SK-N-SH (cell line): Measurements from ENCODE around the gene FRMD1. TPM values are rescaled to one million over a fixed set of nuclear protein-coding genes. Genes with fewer than 3 reads are reported as not detected.

ENCODE experiments used
- CTCF ChIA-PET: fragments of 300-600, 350-600 bp; formaldehyde crosslinking; extraction: SDS; loops from one replicate; lab custom pipeline; 2021; lab: Yijun Ruan, JAX
- POLR2A ChIA-PET: fragments of 350-600 bp; sonication (Branson Sonifier 250); formaldehyde crosslinking; extraction: SDS; loops from one replicate; lab custom pipeline; 2020; ENCODE audit warnings: antibody characterized with exemption, inconsistent platforms; lab: Yijun Ruan, JAX
- DNase-seq: peaks from one replicate; pipeline ENCODE4 v3.0.0; 2012
- H2AFZ ChIP-seq: fragments of 200-600 bp; sonication (generic); 2 replicates; pipeline ENCODE4 v1.8.1; 2016; ENCODE audit warnings: antibody characterized with exemption, mild to moderate bottlenecking, low read depth
- H3F3A ChIP-seq: fragments of 200-600 bp; sonication (generic); replicated peaks from 2 replicates; pipeline ENCODE3; 2016; ENCODE audit warnings: antibody characterized with exemption, mild to moderate bottlenecking; ENCODE audit not compliant: insufficient read depth
- H3K27ac ChIP-seq, 2 experiments: fragments of 200-500 bp in 1 of 2; fragments of 200-600 bp in 1 of 2; sonication (Bioruptor generic) in 1 of 2; sonication (generic), shearing (Covaris generic) in 1 of 2; 2 replicates each; pipeline versions ENCODE4 v1.5.1 to v1.6.1; 2014 to 2016; ENCODE audit warnings: low read depth in 2 of 2, inconsistent platforms in 1 of 2, low read length in 1 of 2, mild to moderate bottlenecking in 1 of 2, mixed read lengths in 1 of 2
- H3K27me3 ChIP-seq: fragments of 200-600 bp; sonication (generic), shearing (Covaris generic); 2 replicates; pipeline ENCODE4 v1.6.1; 2016; ENCODE audit warnings: mixed run types; ENCODE audit not compliant: insufficient read depth
- H3K36me3 ChIP-seq, 2 experiments: fragments of 200-500 bp in 1 of 2; fragments of 200-600 bp in 1 of 2; sonication (Bioruptor generic) in 1 of 2; sonication (generic) in 1 of 2; replicated peaks in 1 of 2; 2 replicates each; pipeline versions ENCODE3 to v1.5.1; 2014 to 2016; ENCODE audit warnings: low read length in 1 of 2, mild to moderate bottlenecking in 1 of 2; ENCODE audit not compliant: insufficient read depth in 2 of 2, control insufficient read depth in 1 of 2
- H3K4me1 ChIP-seq, 2 experiments: fragments of 200-500 bp in 1 of 2; fragments of 200-600 bp in 1 of 2; sonication (Bioruptor generic) in 1 of 2; sonication (generic), shearing (Covaris generic) in 1 of 2; 2 replicates each; pipeline versions ENCODE4 v1.5.1 to v1.6.1; 2014 to 2016; ENCODE audit warnings: low read depth in 1 of 2, low read length in 1 of 2, mixed run types in 1 of 2; ENCODE audit not compliant: insufficient read depth in 2 of 2, control insufficient read depth in 1 of 2
- H3K4me2 ChIP-seq: fragments of 200-600 bp; sonication (generic), shearing (Covaris generic); 2 replicates; pipeline ENCODE4 v1.6.1; 2017; ENCODE audit warnings: mixed run types
- H3K4me3 ChIP-seq, 2 experiments: fragments of 200-500 bp in 1 of 2; fragments of 200-600 bp in 1 of 2; sonication (Bioruptor generic) in 1 of 2; sonication (generic), shearing (Covaris generic) in 1 of 2; 2 replicates each; pipeline versions ENCODE4 v1.5.1 to v1.8.1; 2014 to 2016; ENCODE audit warnings: low read depth in 2 of 2, inconsistent platforms in 1 of 2, low read length in 1 of 2, mild to moderate bottlenecking in 1 of 2, mixed read lengths in 1 of 2, moderate library complexity in 1 of 2
- H3K79me2 ChIP-seq: fragments of 200-600 bp; sonication (generic); 2 replicates; pipeline ENCODE4 v1.8.1; 2017; ENCODE audit warnings: mild to moderate bottlenecking; ENCODE audit not compliant: insufficient read depth
- H3K9ac ChIP-seq: fragments of 200-600 bp; sonication (generic); 2 replicates; pipeline ENCODE4 v1.6.1; 2017; ENCODE audit warnings: mixed run types
- H3K9me2 ChIP-seq: fragments of 200-600 bp; sonication (generic); 2 replicates; pipeline ENCODE4 v1.6.1; 2017; ENCODE audit warnings: mixed run types
- H3K9me3 ChIP-seq: fragments of 200-600 bp; sonication (generic); 2 replicates; pipeline ENCODE4 v1.6.1; 2017; ENCODE audit warnings: mixed run types, mild to moderate bottlenecking, moderate library complexity
- H4K20me1 ChIP-seq: fragments of 200-600 bp; sonication (generic); 2 replicates; pipeline ENCODE4 v1.6.1; 2017; ENCODE audit warnings: mild to moderate bottlenecking, mixed run types; ENCODE audit not compliant: insufficient read depth
- CHD2 ChIP-seq: fragments of 150-350 bp; IDR thresholded peaks from 2 replicates; pipeline ENCODE4 v1.6.1; 2018; ENCODE audit warnings: low read length; ENCODE audit not compliant: partially characterized antibody
- EZH2phosphoT487 ChIP-seq: fragments of 200-600 bp; sonication (generic); IDR thresholded peaks from 2 replicates; pipeline ENCODE4 v1.6.1; 2017; ENCODE audit warnings: low read depth, mixed run types, mild to moderate bottlenecking, antibody characterized with exemption, moderate library complexity, borderline replicate concordance
- FOSL2 ChIP-seq: IDR thresholded peaks from 2 replicates; pipeline ENCODE4 v1.4.0; 2012; ENCODE audit warnings: low read depth, mild to moderate bottlenecking, moderate library complexity, borderline replicate concordance
- FOXM1 ChIP-seq: IDR thresholded peaks from 2 replicates; pipeline ENCODE4 v1.4.0; 2012; ENCODE audit warnings: low read depth, mild to moderate bottlenecking
- JUND ChIP-seq: IDR thresholded peaks from 2 replicates; pipeline ENCODE4 v1.4.0; 2012
- MAX ChIP-seq: IDR thresholded peaks from 2 replicates; pipeline ENCODE4 v1.4.0; 2012; ENCODE audit warnings: low read depth
- MEF2A ChIP-seq: IDR thresholded peaks from 2 replicates; pipeline ENCODE4 v1.4.0; 2012; ENCODE audit warnings: low read depth, borderline replicate concordance
- NFIC ChIP-seq: IDR thresholded peaks from 2 replicates; pipeline ENCODE4 v1.4.0; 2012; ENCODE audit warnings: borderline replicate concordance
- NRF1 ChIP-seq: IDR thresholded peaks from 2 replicates; pipeline ENCODE4 v1.6.1; 2012; ENCODE audit warnings: low read depth, mild to moderate bottlenecking, low read length
- PBX3 ChIP-seq: IDR thresholded peaks from 2 replicates; pipeline ENCODE4; 2012
- RCOR1 ChIP-seq: fragments of 150-350 bp; IDR thresholded peaks from 2 replicates; pipeline ENCODE4 v1.6.1; 2017; ENCODE audit warnings: antibody characterized with exemption, low read length
- RXRA ChIP-seq: IDR thresholded peaks from 2 replicates; pipeline ENCODE4 v1.4.0; 2012; ENCODE audit warnings: low read depth, mild to moderate bottlenecking, borderline replicate concordance
- SIN3A ChIP-seq: IDR thresholded peaks from 2 replicates; pipeline ENCODE4 v1.6.1; 2012; ENCODE audit warnings: low read depth, mild to moderate bottlenecking, low read length, moderate library complexity, borderline replicate concordance
- SMC3 ChIP-seq: IDR thresholded peaks from 2 replicates; pipeline ENCODE4 v1.6.1; 2012; ENCODE audit warnings: low read depth, low read length, improper control_type of control experiment
- TAF1 ChIP-seq: IDR thresholded peaks from 2 replicates; pipeline ENCODE4 v1.6.1; 2012; ENCODE audit warnings: low read depth, mild to moderate bottlenecking, low read length, moderate library complexity, borderline replicate concordance
- TCF12 ChIP-seq: IDR thresholded peaks from 2 replicates; pipeline ENCODE4 v1.4.0; 2012
- TEAD4 ChIP-seq: IDR thresholded peaks from 2 replicates; pipeline ENCODE4 v1.4.0; 2012; ENCODE audit warnings: mild to moderate bottlenecking, borderline replicate concordance; ENCODE audit not compliant: insufficient read depth
- USF2 ChIP-seq: fragments of 150-350 bp; IDR thresholded peaks from 2 replicates; pipeline ENCODE4 v1.6.1; 2017; ENCODE audit warnings: antibody characterized with exemption, low read length, low read depth, borderline replicate concordance
- YY1 ChIP-seq: IDR thresholded peaks from 2 replicates; pipeline ENCODE4 v1.4.0; 2012; ENCODE audit warnings: low read depth, mild to moderate bottlenecking
- WGBS: methylation state at CpG from one replicate; pipeline ENCODE4 v1.1.6; 2017; ENCODE audit warnings: low lambda C conversion rate; 5-methylcytosine and 5-hydroxymethylcytosine counted together
- polyA plus RNA-seq, 3 experiments: library from polyadenylated mRNA; depleted of rRNA; stranded (reverse); fragments of >200 nt; gene quantifications; 2 replicates each; pipeline ENCODE4 v1.2.3, GENCODE V29; 2012

Gene FRMD1
- polyA plus RNA-seq, 1 of the 3 experiments (the other 2 are of a cell fraction): not detected

- no peak for TF ChIP-seq SIN3A
- TF ChIP-seq TAF1: no peak
Observed at GRCh38 chr6:168063431-168063830, 15.6 kb downstream of the FRMD1 start (continued).

GRCh38 chr6:168062346-168063289 is 16.4 kb downstream of the FRMD1 start:
- Histone ChIP-seq H3K4me1 (peaks cover 0 to 7% of the 10 kb centered on the region in 2 experiments; a peak in 1 of 4 replicates), H3K9me3 (no peaks in the 10 kb centered on the region), H3K9me2 (no peaks in the 10 kb centered on the region), H4K20me1 (no peaks in the 10 kb centered on the region), H3K9ac (no peak overlapping the region), H3K27ac (no peak overlapping the region), H3K79me2 (no peaks in the 10 kb centered on the region), H3F3A (no peaks in the 10 kb centered on the region), H3K4me3 (no peak overlapping the region), H3K4me2 (no peak overlapping the region), H3K36me3 (no peaks in the 10 kb centered on the region), H2AFZ (no peak overlapping the region), H3K27me3 (no peaks in the 10 kb centered on the region)
- ChIA-PET POLR2A (no interaction called here), CTCF (interaction anchor here (0.9 to 2.5 kb wide), 3 partner anchors 9 to 95 kb away, joined by 3 to 17 read pairs (median 3); no protein-coding TSS in a partner anchor)
- no peak for DNase-seq
- WGBS: 55% methylated on average over 9 of the region's 31 CpGs
- TF ChIP-seq NRF1 (no peak), JUND (no peak), MAX (no peak), PBX3 (no peak), FOXM1 (no peak), RCOR1 (no peak), FOSL2 (no peak), RXRA (no peak), NFIC (no peak), CHD2 (no peak), MEF2A (no peak), USF2 (no peak), SMC3 (no peak), TCF12 (no peak), TEAD4 (no peak), EZH2phosphoT487 (no peak), YY1 (no peak)
